Activated naive CD4-positive, alpha-beta T cell treated with anti-CD3 and anti-CD28 coated beads for 36 hours (primary cell): ENCODE data around the gene ERRFI1. TPM values are rescaled to one million over a fixed set of nuclear protein-coding genes. Genes with fewer than 3 reads are reported as not detected.

Experiments used
- CTCF ChIA-PET: fragments of 350-600 bp; sonication (Branson Sonifier 250); formaldehyde crosslinking; loops from one replicate; lab custom pipeline; 2021; ENCODE audit warnings: antibody characterized with exemption; lab: Charles Lee
- DNase-seq: peaks from one replicate; pipeline ENCODE4 v3.0.0-alpha.2; 2020
- H3K27ac Mint-ChIP-seq: one replicate; pipeline ENCODE4 v1.8.0; 2021; ENCODE audit warnings: mild to moderate bottlenecking, mixed read lengths
- H3K27me3 Mint-ChIP-seq: one replicate; pipeline ENCODE4 v1.8.0; 2021; ENCODE audit warnings: low read depth, mixed read lengths
- H3K36me3 Mint-ChIP-seq: one replicate; pipeline ENCODE4 v1.8.0; 2021; ENCODE audit warnings: low read depth, mixed read lengths
- H3K4me1 Mint-ChIP-seq: one replicate; pipeline ENCODE4 v1.8.0; 2021; ENCODE audit warnings: low read depth, mixed read lengths
- H3K4me3 Mint-ChIP-seq: one replicate; pipeline ENCODE4 v1.8.0; 2021; ENCODE audit warnings: mild to moderate bottlenecking, moderate library complexity, mixed read lengths
- H3K9me3 Mint-ChIP-seq: one replicate; pipeline ENCODE4 v1.8.0; 2021; ENCODE audit warnings: mixed read lengths
- intact Hi-C: fragments of 100-400 bp; cut with micrococcal nuclease; formaldehyde crosslinking; loops from one replicate; pipeline ENCODE4 v1.15.1; 2023
- total RNA-seq, 2 experiments: library from RNA; stranded (reverse); gene quantifications; one replicate each; pipeline ENCODE4 v1.2.3, GENCODE V29; 2021

The ERRFI1 gene
- total RNA-seq, 2 experiments from 2014 or later = 0.77 to 0.95 TPM

DNA sequence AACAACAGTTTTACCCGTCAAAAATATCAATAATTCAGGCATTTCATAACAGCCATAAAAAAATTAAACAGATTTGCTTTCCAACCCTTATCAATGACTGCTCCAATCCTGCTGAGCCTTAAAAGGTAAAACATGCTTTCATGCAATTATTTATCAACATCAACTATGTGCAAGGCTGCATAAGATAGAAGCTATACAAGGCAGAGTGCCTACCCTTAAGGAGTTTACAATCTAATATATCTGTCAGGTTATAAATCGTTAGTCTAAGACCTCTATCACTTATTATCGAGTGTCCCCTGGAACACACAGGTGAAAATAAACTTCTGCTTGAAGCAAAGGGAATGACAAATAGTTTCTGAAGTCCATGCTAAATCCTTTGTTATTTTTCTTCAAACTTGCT lies 1.8 kb downstream of the ERRFI1 start:
- CTCF ChIA-PET = interaction anchor here (0.7 to 2.3 kb wide), 2 partner anchors 9 to 344 kb away, joined by 4 to 9 read pairs; no protein-coding TSS in a partner anchor
- H3K4me1 Mint-ChIP-seq = peaks cover 9% of the 10 kb centered on the region
- no peak for DNase-seq
- intact Hi-C loops = no loop called here
- H3K36me3 Mint-ChIP-seq = no peaks in the 10 kb centered on the region
- H3K9me3 Mint-ChIP-seq = no peaks in the 10 kb centered on the region
- H3K27me3 Mint-ChIP-seq = peaks cover 19% of the 10 kb centered on the region
- no peak overlapping the region for H3K27ac Mint-ChIP-seq
- H3K4me3 Mint-ChIP-seq = no peak overlapping the region

DNA sequence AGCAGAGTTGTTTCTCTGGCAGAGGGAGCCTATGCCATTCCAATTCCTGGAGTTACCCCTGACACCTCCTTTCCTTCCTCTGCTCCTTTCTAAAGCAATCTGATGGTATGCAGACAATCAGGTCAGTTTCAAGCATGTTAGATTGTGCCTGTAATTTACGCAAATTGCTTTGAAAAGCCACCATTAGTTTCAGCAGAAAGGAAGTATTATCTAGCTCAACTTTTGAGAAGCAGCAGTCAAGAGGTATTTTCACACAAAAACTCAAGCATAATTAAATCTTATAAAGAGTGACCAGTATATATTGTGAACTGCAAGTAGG lies 2.2 kb downstream of the ERRFI1 start:
- Mint-ChIP-seq H3K27ac (no peak overlapping the region), H3K4me1 (peaks cover 9% of the 10 kb centered on the region), H3K27me3 (peaks cover 19% of the 10 kb centered on the region), H3K36me3 (no peaks in the 10 kb centered on the region), H3K4me3 (no peak overlapping the region), H3K9me3 (no peaks in the 10 kb centered on the region)
- CTCF ChIA-PET = interaction anchor here (0.7 to 2.3 kb wide), 2 partner anchors 9 to 344 kb away, joined by 4 to 9 read pairs; no protein-coding TSS in a partner anchor
- no peak for DNase-seq
- intact Hi-C loops = no loop called here

DNA sequence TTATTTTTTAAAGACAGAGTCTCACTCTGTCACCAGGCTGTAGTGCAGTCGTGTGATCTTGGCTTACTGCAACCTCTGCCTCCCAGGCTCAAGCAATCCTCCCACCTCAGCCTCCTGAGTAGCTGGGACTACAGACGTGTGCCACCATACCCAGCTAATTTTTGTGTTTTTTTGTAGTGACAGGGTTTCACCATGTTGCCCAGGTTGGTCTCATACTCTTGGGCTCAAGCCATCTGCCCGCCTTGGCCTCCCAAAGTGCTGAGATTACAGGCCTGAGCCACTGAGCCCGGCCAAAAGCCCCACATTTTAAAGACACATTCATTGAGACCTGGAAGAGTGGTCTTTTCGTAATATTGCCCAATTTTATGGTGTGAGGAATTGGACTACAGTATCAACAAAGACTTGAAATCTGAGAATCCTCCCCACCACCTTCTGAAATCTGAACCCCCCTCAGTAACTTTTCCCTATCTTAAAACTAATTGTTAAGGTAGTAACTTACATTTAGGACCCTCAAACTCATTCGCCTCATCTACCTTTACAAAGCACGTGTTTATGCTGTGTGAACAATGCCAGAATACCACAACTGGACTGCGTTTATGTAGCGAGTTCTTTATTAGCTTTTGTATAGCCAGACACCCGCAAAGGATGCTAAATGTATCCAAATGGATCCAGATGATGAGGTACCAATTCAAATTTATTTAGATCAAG lies 2.7 kb downstream of the ERRFI1 start:
- H3K4me1 Mint-ChIP-seq = peaks cover 9% of the 10 kb centered on the region
- H3K9me3 Mint-ChIP-seq = no peaks in the 10 kb centered on the region
- peaks cover 22% of the 10 kb centered on the region for H3K27me3 Mint-ChIP-seq
- no peaks in the 10 kb centered on the region for H3K36me3 Mint-ChIP-seq
- CTCF ChIA-PET = interaction anchor here (2.3 kb wide), 1 partner anchor 8 kb away, joined by 9 read pairs; no protein-coding TSS in a partner anchor
- no peak for DNase-seq
- intact Hi-C loops = no loop called here
- no peak overlapping the region for H3K27ac Mint-ChIP-seq
- no peak overlapping the region for H3K4me3 Mint-ChIP-seq

DNA sequence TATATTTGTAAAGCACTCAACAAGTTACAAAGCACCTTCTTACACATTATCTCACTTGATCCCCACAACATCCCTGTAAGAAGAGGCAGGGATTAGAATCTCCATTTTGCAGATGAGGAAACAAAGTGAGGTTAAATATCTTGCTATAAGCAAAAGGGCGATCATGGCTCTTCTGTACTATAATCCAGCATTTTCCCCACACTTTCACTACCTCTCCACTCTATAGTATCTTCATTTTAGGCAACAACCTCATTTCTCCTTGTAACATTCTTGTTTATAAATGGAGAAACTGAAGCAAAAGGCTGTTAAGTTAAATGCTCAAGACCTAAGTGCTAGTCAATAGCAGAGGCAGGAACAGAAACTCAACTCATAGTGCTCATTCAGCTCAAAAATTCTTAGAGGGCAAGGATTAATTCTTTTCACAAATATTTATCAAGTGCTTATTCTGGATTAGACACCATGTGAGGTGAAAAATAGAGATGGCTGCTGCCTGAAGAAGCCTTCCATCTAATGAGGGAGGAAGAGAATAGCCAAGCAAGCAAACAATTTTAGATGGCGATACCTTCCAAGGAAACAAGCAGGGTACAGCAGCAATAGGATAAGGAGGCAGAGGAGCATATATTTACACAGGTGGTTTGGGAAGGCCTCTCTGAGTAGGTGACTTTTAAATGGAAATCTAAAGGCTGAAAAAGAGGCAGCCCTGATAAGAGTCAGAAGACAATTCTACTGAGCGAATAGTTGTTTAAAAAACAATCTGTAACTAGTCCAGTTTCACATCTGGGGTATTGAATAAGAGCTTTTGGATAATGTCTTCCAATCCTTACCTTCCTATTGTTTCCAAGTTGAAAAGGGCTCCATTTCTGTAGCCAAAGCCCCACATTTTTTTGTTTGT lies 3.5 kb downstream of the ERRFI1 start:
- no peak for DNase-seq
- intact Hi-C loops = no loop called here
- CTCF ChIA-PET = no interaction called here
- Mint-ChIP-seq H3K4me1 (peaks cover 9% of the 10 kb centered on the region), H3K9me3 (no peaks in the 10 kb centered on the region), H3K4me3 (no peak overlapping the region), H3K36me3 (no peaks in the 10 kb centered on the region), H3K27ac (no peak overlapping the region), H3K27me3 (peaks cover 26% of the 10 kb centered on the region)

DNA sequence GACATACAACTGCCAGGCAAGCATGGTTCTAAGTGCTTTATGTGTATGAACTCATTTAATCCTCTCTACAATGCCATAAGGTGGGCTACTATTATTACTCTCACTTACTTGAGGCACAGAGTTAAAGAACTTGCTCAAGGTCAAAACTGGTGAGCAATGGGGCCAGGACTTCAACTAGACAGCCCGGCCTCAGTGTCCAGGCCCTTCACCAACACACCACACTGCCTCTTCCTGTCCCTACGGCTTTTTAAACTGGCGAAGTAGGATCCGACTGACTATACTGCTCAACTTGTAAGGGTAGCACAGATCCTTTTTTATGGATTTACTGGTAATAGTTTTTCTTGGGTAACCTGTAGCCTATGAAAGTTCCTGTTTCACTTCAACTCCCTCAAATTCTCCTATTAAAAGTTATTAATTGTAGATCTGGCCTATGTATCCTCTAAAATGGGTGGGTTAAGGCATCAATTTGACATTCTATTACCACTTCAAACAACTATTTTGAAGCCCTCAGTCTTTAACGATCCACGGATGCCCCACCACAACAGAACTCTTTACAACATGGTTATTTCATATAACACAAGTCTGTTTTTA lies 4.3 kb downstream of the ERRFI1 start:
- Mint-ChIP-seq H3K27ac (no peak overlapping the region), H3K4me1 (peaks cover 7% of the 10 kb centered on the region), H3K36me3 (no peaks in the 10 kb centered on the region), H3K4me3 (no peak overlapping the region), H3K27me3 (peaks cover 25% of the 10 kb centered on the region), H3K9me3 (no peaks in the 10 kb centered on the region)
- DNase-seq = no peak
- CTCF ChIA-PET = no interaction called here
- intact Hi-C loops = no loop called here

DNA sequence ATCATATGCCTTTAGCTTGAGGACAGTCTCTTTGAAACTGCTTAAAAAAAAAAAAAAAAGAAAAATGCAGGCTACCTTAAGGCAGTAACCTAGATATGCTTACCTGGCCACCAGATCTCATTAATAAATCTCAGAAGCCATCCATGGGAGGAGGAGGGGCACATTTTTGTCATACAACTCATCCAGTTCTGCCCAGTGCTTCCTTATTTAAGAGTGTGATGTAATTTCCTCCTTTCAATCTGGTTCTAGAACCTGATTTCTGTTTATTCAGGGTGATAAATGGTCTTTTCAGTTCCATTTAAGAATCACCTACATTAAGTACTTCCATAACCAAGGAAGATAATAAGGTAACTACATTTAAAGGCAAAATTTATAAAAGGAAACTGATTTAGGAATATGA lies 6.1 kb downstream of the ERRFI1 start:
- peaks cover 24% of the 10 kb centered on the region for H3K27me3 Mint-ChIP-seq
- no peaks in the 10 kb centered on the region for H3K9me3 Mint-ChIP-seq
- CTCF ChIA-PET = interaction anchor here (1.6 to 2.5 kb wide), 2 partner anchors 295 to 328 kb away, joined by 4 to 11 read pairs; no protein-coding TSS in a partner anchor
- H3K36me3 Mint-ChIP-seq = no peaks in the 10 kb centered on the region
- no peak for DNase-seq
- H3K4me1 Mint-ChIP-seq = peaks cover under 1% of the 10 kb centered on the region
- intact Hi-C loops = no loop called here
- H3K27ac Mint-ChIP-seq = no peak overlapping the region
- no peak overlapping the region for H3K4me3 Mint-ChIP-seq

DNA sequence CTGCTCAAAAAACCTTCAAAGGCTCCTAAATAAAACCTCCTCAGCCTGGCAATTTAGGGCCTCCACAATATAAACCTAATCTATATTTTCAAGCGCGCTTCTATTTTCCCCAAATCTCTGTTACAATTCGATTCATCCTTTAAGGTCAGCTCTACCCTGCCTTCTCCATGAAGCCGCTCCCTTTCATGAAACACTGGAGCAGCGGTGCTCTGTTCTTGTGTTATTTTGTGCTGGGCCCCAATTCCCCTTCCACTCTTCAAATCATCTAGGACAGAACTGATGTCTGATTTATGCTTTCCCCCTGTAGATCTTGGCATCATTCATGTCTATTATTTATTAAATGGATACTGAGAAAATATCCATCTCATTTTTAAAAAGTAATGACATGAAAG lies 6.9 kb downstream of the ERRFI1 start:
- Mint-ChIP-seq H3K27me3 (peaks cover 19% of the 10 kb centered on the region), H3K36me3 (no peaks in the 10 kb centered on the region)

DNA sequence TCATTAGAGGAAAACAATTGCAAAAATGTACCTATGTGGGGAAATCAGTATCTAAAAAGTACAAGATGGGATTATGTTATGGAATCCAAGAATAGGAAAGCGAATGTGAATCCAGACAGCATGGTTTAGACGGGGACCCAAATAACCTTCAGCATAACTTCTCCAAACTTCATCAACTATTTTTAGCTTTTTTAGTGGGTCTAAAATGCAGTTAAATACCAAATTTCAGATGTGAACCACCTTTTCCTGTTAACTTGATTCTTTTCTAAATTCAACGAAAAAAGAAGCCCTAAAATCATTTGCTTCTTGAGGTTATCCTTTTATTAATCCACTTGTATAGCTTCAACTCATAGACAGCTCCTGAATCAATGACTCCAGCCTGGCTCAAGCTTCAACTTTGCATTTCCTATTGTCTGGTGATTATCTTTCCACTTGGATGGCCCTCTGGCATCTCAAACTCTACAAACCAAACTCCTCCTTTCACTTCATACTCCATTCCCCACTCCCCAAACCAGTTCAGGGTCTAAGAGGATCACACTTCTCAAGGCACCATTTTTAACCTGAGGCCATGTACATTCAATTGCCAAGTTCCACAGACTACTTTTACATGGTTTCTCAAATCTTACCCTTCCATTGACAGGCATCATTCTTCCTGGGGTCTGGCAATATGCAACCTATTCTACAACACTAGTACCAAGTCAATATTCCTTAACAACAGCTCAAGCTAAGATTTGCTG lies 7.4 kb downstream of the ERRFI1 start:
- CTCF ChIA-PET = interaction anchor here (0.8 to 2.5 kb wide), 3 partner anchors 11 to 330 kb away, joined by 3 to 11 read pairs (median 4); no protein-coding TSS in a partner anchor
- Mint-ChIP-seq H3K4me3 (no peak overlapping the region), H3K36me3 (no peaks in the 10 kb centered on the region), H3K4me1 (no peaks in the 10 kb centered on the region), H3K27me3 (peaks cover 15% of the 10 kb centered on the region), H3K9me3 (no peaks in the 10 kb centered on the region), H3K27ac (no peak overlapping the region)
- intact Hi-C loops = loop anchor here (10.0 kb wide), 1 partner anchor 706 kb away; no protein-coding TSS in a partner anchor
- no peak for DNase-seq

More for the DNA sequence above, 6.9 kb downstream of the ERRFI1 start:
- CTCF ChIA-PET = interaction anchor here (0.8 to 2.5 kb wide), 3 partner anchors 10 to 329 kb away, joined by 3 to 11 read pairs (median 4); no protein-coding TSS in a partner anchor
- H3K4me3 Mint-ChIP-seq = no peak overlapping the region
- no peaks in the 10 kb centered on the region for H3K9me3 Mint-ChIP-seq
- DNase-seq = no peak
- H3K4me1 Mint-ChIP-seq = no peaks in the 10 kb centered on the region
- no peak overlapping the region for H3K27ac Mint-ChIP-seq
- intact Hi-C loops = loop anchor here (10.0 kb wide), 1 partner anchor 706 kb away; no protein-coding TSS in a partner anchor

DNA sequence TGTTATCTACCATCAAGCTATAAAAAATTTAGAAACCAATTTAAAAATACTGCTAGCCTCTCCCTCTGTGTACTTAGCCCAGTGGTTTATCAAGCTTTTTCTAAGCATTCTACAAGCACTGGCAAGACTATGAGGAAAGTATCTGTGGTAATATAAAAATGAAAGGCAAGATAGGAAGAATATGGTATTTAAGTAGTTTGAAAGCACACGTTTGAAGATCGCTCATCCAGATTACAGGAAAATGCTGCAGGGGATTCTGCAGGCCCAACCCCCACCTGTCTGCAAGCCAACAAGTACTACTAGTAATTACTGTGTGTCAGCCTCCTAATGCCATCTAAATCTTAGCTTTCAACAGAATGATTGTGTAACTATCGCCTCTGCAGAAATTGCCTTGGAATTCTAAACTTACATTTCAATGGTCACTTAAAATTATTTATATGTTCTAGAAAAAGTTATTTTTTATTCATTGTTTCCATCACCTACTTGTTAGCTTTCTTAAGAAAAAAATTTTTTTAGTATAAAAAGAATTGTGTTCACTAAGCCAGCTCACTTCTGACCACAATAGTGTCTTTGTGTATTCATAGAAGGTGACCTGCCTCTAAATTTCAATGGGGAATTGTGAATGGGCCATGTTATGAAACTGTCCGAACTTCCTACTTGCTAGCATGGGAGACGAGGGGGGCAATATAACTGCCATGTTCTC lies 8.5 kb downstream of the ERRFI1 start:
- CTCF ChIA-PET = interaction anchor here (0.6 to 4.4 kb wide), 5 partner anchors 186 to 342 kb away, joined by 3 to 54 read pairs (median 3); no protein-coding TSS in a partner anchor
- Mint-ChIP-seq H3K4me1 (no peaks in the 10 kb centered on the region), H3K4me3 (no peak overlapping the region), H3K27ac (no peak overlapping the region), H3K9me3 (no peaks in the 10 kb centered on the region), H3K36me3 (no peaks in the 10 kb centered on the region), H3K27me3 (peaks cover 14% of the 10 kb centered on the region)
- DNase-seq = no peak
- intact Hi-C loops = loop anchor here (10.0 kb wide), 1 partner anchor 707 kb away; no protein-coding TSS in a partner anchor

DNA sequence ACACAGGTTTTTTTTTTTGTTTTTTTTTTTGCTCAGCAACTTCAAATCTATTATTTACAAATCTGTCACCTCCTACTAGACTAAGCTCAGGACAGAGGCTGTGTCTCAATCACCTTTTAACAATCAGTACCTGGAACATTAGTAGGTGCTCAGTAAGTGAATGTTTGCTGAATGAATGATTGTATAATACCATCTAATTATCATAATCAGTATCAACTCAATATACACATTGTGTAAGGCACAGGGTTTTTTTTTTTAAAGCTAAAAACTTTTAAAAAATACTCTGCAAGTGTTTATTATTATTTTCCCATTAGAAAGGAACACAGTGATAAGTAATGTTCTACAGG lies 9.2 kb downstream of the ERRFI1 start:
- Mint-ChIP-seq H3K4me3 (no peak overlapping the region), H3K36me3 (no peaks in the 10 kb centered on the region), H3K27ac (no peak overlapping the region), H3K4me1 (no peaks in the 10 kb centered on the region), H3K27me3 (peaks cover 14% of the 10 kb centered on the region), H3K9me3 (no peaks in the 10 kb centered on the region)
- intact Hi-C loops = loop anchor here (10.0 kb wide), 1 partner anchor 708 kb away; no protein-coding TSS in a partner anchor
- DNase-seq = no peak
- CTCF ChIA-PET = interaction anchor here (0.6 to 4.4 kb wide), 5 partner anchors 41 to 334 kb away, joined by 3 to 54 read pairs (median 4); no protein-coding TSS in a partner anchor
